Activated CD8-positive, alpha-beta T cell treated with anti-CD3 and anti-CD28 coated beads for 36 hours (primary cell): ENCODE data around the gene SLC43A2. TPM values are rescaled to one million over a fixed set of nuclear protein-coding genes. Genes with fewer than 3 reads are reported as not detected.

Source experiments
- ATAC-seq: fragments of 200-7000 bp; cut with Tn5 transposase; one replicate; pipeline ENCODE4 v1.10.0; 2021; ENCODE audit warnings: mild to moderate bottlenecking, moderate library complexity
- CTCF ChIA-PET: fragments of 350-600 bp; sonication (Branson Sonifier 250); formaldehyde crosslinking; loops from one replicate; lab custom pipeline; 2021; ENCODE audit warnings: antibody characterized with exemption; lab: Charles Lee
- POLR2A ChIA-PET: fragments of 350-600 bp; sonication (Branson Sonifier 250); formaldehyde crosslinking; loops from one replicate; lab custom pipeline; 2021; ENCODE audit warnings: antibody characterized with exemption; lab: Charles Lee
- DNase-seq: peaks from one replicate; pipeline ENCODE4 v3.0.0-alpha.2; 2020
- H3K27ac Mint-ChIP-seq: one replicate; pipeline ENCODE4 v1.8.0; 2021; ENCODE audit warnings: mild to moderate bottlenecking, mixed read lengths
- H3K27me3 Mint-ChIP-seq: one replicate; pipeline ENCODE4 v1.8.0; 2021; ENCODE audit warnings: mixed read lengths
- H3K36me3 Mint-ChIP-seq: one replicate; pipeline ENCODE4 v1.8.0; 2021; ENCODE audit warnings: low read depth, mixed read lengths
- H3K4me1 Mint-ChIP-seq: one replicate; pipeline ENCODE4 v1.8.0; 2021; ENCODE audit warnings: low read depth, mixed read lengths
- H3K4me3 Mint-ChIP-seq: one replicate; pipeline ENCODE4 v1.8.0; 2021; ENCODE audit warnings: mild to moderate bottlenecking, moderate library complexity, mixed read lengths
- H3K9me3 Mint-ChIP-seq: one replicate; pipeline ENCODE4 v1.8.0; 2021; ENCODE audit warnings: mixed read lengths
- intact Hi-C: fragments of 100-400 bp; cut with micrococcal nuclease; formaldehyde crosslinking; loops from one replicate; pipeline ENCODE4 v1.10.0; 2022
- total RNA-seq, 2 experiments: library from RNA; stranded (reverse); gene quantifications; one replicate each; pipeline ENCODE4 v1.2.3, GENCODE V29; 2021
- TF ChIP-seq, protein P1 (sequence below): fragments of 200-600 bp; IDR thresholded peaks from one replicate; pipeline ENCODE4 v1.8.0; 2022; ENCODE audit warnings: antibody characterized with exemption, mild to moderate bottlenecking

Gene SLC43A2
- total RNA-seq, 2 experiments from 2014 or later, result 5.6 to 5.7 TPM

DNA sequence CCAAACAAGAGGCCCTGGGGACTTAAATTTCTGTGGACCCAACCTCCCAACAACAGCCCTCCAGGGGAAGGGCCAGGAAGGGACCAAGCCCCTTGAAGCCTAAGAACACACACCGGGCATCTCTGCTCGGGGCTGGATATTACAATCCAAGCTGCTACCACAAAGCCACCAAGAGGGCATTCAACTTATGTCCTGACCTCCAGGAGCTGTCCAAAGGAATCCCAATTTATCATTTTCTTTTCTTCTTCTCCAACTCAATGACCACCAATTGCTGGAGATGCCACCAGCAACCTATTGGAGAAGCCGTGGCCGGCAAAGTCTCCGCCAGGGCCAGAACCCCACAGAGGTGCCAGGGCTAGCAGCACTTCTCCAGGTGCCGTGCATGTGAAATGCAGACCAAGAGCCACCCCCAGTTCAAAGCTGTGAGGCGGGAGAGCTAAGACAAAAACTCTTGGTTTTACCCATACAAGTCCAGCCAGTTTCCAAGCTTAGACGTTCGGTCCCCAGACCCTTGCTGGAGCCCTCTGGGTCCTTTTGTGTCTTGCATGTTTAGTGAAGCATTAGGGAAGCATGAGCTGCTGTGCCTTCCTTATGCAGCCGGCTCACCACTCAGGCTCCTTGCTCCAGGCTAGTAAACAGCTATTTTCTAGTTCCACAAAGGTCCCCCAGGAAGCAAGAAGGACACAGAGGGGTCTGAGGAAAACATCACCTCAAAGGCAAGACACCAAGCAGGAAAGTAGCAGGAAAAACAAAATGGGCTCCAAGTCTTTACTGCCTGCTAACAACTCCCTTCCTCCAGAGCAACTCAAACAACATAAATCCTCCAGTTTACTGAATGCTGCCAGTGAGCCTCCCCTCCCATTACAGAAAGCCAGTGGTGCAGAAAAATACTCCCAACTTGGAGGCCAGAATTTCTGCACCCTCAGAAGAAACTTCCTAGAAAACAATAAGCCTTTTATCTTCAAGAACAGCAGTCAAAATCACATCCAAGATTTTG is 69.3 kb downstream of the SLC43A2 start:
- Mint-ChIP-seq H3K27ac (no peak overlapping the region), H3K27me3 (no peaks in the 10 kb centered on the region), H3K4me3 (no peak overlapping the region), H3K9me3 (no peaks in the 10 kb centered on the region), H3K4me1 (peaks cover 19% of the 10 kb centered on the region), H3K36me3 (no peaks in the 10 kb centered on the region)
- ATAC-seq, result no peak
- TF ChIP-seq, protein P1, sequence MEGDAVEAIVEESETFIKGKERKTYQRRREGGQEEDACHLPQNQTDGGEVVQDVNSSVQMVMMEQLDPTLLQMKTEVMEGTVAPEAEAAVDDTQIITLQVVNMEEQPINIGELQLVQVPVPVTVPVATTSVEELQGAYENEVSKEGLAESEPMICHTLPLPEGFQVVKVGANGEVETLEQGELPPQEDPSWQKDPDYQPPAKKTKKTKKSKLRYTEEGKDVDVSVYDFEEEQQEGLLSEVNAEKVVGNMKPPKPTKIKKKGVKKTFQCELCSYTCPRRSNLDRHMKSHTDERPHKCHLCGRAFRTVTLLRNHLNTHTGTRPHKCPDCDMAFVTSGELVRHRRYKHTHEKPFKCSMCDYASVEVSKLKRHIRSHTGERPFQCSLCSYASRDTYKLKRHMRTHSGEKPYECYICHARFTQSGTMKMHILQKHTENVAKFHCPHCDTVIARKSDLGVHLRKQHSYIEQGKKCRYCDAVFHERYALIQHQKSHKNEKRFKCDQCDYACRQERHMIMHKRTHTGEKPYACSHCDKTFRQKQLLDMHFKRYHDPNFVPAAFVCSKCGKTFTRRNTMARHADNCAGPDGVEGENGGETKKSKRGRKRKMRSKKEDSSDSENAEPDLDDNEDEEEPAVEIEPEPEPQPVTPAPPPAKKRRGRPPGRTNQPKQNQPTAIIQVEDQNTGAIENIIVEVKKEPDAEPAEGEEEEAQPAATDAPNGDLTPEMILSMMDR, result no peak
- intact Hi-C loops, result no loop called here
- no peak for DNase-seq
- ChIA-PET POLR2A (interaction anchor here (0.8 to 1.0 kb wide), 3 partner anchors 43 to 159 kb away, joined by 3 to 4 read pairs (median 4); partner anchors contain the start of genes INPP5K and YWHAE), CTCF (interaction anchor here (1.0 to 2.2 kb wide), 2 partner anchors 15 to 43 kb away, joined by 3 to 7 read pairs; partner anchors contain the start of gene INPP5K)

DNA sequence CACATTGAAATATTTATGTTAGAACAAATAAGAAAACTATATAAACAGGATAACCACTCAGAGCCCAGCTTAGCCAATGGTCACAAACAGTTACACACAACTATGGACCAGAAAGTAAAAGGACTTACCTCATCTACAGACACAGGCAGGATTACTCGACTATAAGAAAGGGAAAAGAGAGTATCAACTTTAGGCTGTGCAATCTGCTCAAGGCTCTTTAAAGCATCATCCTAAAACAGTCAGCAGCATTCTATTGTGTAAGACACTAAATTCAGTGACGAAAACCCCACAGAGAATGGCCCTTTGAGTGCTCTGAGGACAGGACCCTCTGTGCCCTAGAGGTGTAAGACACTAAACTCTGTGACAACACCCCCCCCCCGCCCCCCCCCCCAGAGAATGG is 70.2 kb downstream of the SLC43A2 start:
- H3K27me3 Mint-ChIP-seq, result no peaks in the 10 kb centered on the region
- CTCF ChIA-PET, result interaction anchor here (1.0 to 2.2 kb wide), 3 partner anchors 16 to 71 kb away, joined by 3 to 7 read pairs (median 3); partner anchors contain the start of gene INPP5K
- no peak overlapping the region for H3K4me3 Mint-ChIP-seq
- H3K9me3 Mint-ChIP-seq, result no peaks in the 10 kb centered on the region
- TF ChIP-seq, protein P1, result no peak
- H3K36me3 Mint-ChIP-seq, result no peaks in the 10 kb centered on the region
- ATAC-seq, result no peak
- DNase-seq, result no peak
- H3K4me1 Mint-ChIP-seq, result peaks cover 16% of the 10 kb centered on the region
- POLR2A ChIA-PET, result interaction anchor here (1.0 kb wide), 1 partner anchor 158 kb away, joined by 4 read pairs; the partner anchor contains the start of gene YWHAE
- intact Hi-C loops, result no loop called here
- no peak overlapping the region for H3K27ac Mint-ChIP-seq

DNA sequence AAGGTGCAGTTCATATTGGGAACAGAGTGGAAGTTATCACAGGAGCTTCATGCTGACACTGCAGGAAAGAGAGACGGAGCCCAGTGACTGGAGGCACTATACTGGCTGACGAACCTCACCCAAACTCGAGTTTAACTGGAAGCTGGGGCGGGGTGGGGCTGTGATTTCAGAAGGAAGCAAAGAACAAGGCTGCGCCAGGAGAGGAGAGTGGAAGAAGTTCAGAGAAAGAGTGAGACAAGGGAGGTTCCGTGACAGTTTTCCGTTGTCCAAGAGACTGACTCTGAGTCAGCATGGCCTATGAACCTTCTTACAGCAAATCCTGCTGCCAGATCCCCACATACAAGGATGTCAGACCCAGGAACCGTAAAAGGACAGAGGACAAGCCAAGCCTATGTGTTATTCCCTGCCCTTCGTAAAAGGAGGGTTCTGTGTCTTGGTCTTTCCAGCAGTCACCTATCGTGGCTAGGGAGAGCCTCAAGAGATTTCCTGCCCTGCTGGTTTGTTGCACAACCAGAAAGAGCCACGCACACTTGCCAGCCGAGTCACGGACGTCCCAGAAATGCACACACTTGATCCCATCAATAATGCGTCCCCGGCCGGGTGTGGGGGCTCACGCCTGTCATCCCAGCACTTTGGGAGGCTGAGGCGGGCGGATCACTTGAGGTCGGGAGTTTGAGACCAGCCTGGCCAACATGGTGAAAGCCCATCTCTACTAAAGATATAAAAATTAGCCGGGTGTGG is 71.1 kb downstream of the SLC43A2 start:
- POLR2A ChIA-PET, result no interaction called here
- intact Hi-C loops, result no loop called here
- TF ChIP-seq, protein P1, result no peak
- no peak for ATAC-seq
- no peak overlapping the region for H3K27ac Mint-ChIP-seq
- no peaks in the 10 kb centered on the region for H3K9me3 Mint-ChIP-seq
- no peaks in the 10 kb centered on the region for H3K27me3 Mint-ChIP-seq
- H3K36me3 Mint-ChIP-seq, result peaks cover under 1% of the 10 kb centered on the region
- CTCF ChIA-PET, result interaction anchor here (1.3 to 2.2 kb wide), 2 partner anchors 17 to 72 kb away, joined by 3 to 7 read pairs; no protein-coding TSS in a partner anchor
- H3K4me1 Mint-ChIP-seq, result peaks cover 16% of the 10 kb centered on the region
- DNase-seq, result no peak
- H3K4me3 Mint-ChIP-seq, result no peak overlapping the region

DNA sequence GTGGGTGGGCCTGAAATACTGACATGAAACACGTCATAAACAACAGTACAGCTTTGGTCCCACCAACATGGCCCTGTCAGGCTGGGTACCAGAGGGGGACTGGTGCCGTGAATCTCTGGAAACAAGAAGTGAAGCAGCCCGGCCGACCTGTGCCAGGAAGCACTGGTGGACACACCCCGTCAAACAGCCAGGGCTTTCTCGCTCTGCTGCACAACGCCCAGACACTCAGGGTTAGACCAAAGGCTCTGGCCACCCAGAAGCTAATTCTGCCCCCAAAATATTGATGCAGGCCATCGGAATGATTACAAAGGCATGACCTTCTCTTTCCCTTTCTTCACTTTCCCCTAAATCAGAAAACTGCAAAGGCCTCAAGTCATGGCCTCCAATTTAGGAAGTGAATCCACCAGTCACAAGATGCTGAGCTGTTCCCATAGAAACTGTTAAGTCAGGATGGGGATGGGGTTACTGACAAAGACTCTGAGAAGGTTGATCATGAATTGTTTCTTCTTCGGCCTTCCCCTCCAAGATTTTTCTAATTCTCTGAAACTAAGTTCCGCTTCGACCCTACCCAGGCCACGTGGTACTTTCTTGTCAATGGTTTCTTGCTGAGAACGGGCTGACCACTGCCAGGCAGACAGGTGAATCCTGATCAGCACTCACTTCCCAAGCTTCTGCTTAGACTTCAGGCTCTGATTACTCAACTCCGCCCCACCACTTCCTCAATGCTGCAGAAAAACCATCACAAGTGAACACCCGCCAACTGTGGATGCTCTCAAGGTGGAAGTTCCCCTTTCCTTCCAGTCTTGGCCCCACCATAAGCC is 72.8 kb downstream of the SLC43A2 start:
- intact Hi-C loops, result no loop called here
- H3K9me3 Mint-ChIP-seq, result no peaks in the 10 kb centered on the region
- H3K36me3 Mint-ChIP-seq, result peaks cover 7% of the 10 kb centered on the region
- CTCF ChIA-PET, result interaction anchor here (2.1 kb wide), 1 partner anchor 18 kb away, joined by 8 read pairs; no protein-coding TSS in a partner anchor
- H3K4me1 Mint-ChIP-seq, result peaks cover 7% of the 10 kb centered on the region
- ATAC-seq (no peak), DNase-seq (no peak)
- H3K27ac Mint-ChIP-seq, result no peak overlapping the region
- no peaks in the 10 kb centered on the region for H3K27me3 Mint-ChIP-seq
- TF ChIP-seq, protein P1, result no peak
- POLR2A ChIA-PET, result no interaction called here
- no peak overlapping the region for H3K4me3 Mint-ChIP-seq
